GM19463 (cell line): ENCODE data around the gene ZBTB37.
A peak's percentile ranks its signal among the peaks of the same experiment; 100 is the strongest.
"Not testable (repeated sequence)": the region's sequence is repeated elsewhere in the genome, so short reads cannot be mapped to it uniquely, and the experiment has no call there.

ENCODE experiments used
- ATAC-seq: cut with Tn5 transposase; IDR thresholded peaks from one replicate; pipeline ENCODE4 v1.9.1; 2021; ENCODE audit warnings: mild to moderate bottlenecking, moderate library complexity; ENCODE audit not compliant: unreplicated experiment

Gene ZBTB37

DNA sequence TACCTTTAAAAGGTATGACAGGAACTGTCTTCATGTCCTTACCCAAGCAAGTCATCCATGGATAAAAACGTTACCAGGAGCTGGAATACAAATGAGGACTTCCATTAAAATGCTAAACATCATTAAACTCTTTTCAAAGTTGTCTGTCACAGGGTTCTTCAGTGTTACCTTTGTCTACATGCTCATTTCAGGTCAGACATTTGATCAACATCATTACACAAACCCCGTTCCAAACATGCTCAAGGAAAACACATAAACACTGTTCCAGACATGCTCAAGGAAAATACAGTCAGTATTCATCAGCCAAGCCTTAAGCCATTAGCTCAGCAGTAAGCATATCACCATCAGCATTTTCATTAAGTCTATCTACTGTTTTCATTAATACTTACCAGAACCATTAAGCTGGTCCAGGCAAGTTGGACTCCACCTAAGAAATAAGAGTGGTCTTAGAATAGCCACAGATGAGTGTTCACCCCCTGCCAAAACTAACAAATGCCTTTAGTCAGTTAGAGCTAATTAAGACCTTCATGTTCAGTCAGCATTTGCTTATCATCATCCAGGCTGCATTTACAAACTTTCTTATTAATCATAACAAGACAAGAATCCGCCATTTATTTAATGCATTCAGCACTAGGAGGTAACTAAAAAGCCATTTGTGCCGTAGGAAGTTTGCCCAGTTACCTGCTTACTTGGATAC lies 2.6 kb upstream of the ZBTB37 start:
- no peak for ATAC-seq

DNA sequence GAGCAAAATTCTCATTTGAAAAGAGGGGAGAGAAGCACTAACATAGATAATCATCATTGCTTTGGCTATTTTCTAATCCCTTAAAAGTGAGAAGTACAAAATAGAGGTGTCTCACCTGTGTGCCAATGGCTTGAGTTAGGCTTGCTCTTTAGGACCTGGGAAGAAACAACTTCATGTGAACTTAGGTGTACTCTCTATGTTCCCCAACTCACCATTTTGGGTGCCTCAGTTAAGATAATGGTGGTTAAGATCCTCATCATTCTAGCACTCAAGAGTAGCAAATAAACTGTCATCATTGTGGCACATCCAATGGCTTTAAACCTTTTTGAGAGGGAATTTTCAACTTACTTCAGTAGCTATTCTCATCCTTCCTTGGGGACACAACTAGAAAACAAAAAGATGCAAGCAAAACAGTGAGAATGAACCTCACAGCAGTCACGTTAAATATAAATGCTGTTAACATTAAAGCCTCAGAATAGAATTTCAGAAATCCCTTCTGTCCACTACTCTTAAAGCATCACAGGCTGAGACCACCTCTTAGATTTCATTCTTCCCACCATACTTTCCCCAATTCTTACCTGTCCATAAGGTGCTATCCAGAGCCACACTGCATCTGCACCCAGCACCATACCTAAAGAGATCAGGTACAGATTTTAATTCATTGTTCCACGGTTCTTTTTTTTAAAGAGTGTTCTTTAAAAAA lies 1.6 kb upstream of the ZBTB37 start:
- ATAC-seq: no peak

DNA sequence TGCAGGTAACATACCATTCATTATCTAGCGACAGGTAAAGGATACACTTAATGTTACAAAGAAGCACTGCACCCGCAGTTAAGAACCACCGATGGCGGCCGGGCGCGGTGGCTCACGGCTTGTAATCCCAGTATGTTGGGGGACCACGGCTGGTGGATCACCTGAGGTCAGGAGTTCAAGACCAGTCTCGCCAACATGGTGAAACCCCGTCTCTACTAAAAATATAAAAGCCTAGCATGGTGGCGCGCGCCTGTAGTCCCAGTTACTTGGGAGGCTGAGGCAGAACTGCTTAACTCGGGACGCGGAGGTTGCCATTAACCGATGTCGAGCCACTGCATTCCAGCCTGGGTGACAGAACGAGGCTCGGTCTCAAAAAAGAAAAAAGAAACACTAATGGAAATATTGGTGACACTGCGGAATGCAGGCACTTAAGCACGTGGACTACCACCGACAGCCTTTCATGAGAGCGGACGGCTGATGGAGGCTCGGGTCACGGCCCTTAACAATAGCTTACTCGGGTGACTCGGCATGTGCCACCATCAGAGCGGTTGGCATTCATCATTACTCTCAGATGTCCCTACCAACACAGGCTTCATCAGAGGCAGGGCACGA lies 933 bp upstream of the ZBTB37 start:
- no peak for ATAC-seq

DNA sequence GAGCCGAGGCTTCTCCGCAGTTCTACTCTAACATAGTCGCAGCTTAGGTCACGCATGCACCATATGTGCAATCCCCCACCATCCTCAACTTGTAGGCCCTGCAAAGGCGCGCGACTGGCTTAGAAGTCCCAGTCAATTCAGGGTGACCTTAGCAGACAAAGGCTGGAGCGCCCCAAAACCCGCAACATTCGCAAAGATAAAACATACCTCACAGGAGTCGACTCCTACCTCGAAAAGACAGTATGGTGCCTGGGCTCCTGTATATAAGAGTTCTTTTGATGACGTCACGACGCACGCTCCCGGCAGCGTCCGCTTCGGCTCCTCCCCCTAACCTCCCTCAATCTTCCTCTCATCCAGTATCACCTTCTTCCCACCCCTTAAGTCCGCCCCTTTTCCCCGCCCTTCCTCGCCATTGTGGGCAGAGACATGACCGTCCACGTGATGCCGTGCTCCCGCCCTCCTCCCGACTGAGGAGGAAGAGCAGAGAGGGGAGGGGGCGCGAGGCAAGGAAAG lies 371 bp upstream of the ZBTB37 start, which contains the start of gene GAS5:
Gene GAS5, minus strand, starts transcription at position 237 of the 513 bp plus-strand sequence.
- ATAC-seq: peak; percentile 60

DNA sequence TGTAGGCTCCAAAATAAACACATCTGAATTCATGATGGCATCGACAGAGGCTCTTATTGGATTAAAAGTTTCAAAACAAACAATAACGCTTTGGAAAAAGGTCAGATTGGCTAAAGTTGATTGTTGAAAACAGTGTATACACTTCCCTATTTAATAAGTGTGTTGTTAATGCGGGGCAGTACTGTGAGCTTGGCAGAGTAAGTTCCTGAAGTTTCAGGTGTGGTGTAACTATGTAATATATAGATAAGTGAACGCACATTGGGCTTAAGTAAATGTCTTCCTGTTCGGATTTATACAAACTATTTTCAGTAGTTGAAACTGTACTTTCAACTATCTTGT lies 810 bp downstream of the ZBTB37 start:
- no peak for ATAC-seq

DNA sequence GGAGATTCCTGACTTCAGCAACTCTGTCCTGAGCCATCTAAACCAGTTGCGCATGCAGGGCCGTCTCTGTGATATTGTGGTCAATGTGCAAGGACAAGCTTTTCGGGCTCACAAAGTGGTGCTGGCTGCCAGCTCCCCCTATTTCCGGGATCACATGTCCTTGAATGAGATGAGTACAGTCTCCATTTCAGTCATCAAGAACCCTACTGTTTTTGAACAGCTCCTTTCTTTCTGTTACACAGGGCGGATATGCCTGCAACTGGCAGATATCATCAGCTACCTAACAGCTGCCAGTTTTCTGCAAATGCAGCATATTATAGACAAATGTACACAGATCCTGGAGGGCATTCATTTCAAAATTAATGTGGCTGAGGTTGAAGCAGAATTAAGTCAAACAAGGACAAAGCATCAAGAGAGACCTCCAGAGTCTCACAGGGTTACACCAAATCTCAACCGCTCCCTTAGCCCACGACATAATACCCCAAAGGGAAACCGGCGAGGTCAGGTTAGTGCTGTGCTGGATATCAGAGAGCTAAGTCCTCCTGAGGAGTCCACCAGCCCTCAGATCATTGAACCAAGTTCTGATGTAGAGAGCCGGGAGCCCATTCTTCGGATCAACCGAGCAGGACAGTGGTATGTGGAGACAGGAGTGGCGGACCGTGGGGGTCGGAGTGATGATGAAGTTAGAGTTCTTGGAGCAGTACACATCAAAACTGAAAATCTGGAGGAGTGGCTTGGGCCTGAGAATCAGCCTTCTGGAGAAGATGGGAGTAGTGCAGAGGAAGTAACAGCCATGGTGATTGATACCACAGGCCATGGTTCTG lies 2.3 kb downstream of the ZBTB37 start:
- ATAC-seq: peak; percentile 19

DNA sequence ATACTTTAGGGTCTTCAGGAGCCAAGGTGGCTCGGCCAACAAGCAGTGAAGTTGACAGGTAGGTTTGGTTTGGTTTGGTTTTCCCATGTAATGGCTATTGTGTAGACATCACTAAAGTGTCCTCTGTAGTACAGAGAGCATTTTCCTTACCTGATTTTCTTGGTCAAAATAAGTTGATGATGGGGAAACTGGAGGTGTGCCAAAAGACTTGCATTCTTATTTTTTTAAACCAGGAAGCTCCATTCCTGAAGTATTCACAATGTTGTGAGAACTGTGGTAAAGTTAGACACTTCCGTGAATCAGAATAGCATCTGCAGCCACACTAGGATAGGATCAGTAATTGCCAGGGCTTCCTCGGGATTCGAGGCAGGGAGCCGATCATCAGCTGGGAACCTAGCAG lies 2.9 kb downstream of the ZBTB37 start:
- no peak for ATAC-seq

DNA sequence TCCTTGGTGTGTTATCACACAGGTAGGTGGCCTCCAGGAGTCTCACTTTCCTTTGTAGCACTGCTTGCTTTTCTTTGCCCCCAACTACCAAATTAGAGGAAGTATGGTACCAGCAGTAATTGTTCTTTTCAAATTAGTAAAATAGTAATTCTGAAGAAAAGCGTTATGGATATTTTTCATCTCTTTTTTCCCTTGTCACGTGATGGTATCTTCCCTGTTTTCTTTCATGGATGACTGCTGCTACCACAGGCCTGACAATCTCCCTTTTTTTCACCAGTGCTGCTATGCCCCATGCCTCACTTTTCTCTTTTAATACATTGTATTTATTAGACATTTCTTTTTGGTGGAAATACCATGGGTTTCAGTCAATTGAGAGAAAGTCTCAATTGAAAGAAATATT lies 3.3 kb downstream of the ZBTB37 start:
- no peak for ATAC-seq

DNA sequence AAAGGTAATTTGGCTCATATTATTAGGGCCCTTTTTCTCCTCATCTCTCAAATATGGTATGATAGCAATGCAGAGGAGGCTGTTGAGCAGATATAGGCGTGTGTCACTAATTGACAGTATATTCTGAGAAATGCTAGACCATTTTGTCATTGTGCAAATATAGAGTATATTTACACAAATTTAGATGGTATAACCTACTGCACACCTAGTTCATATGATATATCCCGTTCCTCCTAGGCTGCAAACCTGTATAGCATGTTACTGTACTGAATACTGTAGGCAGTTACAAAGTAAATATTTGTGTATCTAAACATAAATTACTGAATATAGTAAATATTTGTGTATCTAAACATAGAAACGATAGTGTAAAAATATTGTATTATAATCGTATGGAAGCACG lies 8.6 kb downstream of the ZBTB37 start:
- no peak for ATAC-seq

DNA sequence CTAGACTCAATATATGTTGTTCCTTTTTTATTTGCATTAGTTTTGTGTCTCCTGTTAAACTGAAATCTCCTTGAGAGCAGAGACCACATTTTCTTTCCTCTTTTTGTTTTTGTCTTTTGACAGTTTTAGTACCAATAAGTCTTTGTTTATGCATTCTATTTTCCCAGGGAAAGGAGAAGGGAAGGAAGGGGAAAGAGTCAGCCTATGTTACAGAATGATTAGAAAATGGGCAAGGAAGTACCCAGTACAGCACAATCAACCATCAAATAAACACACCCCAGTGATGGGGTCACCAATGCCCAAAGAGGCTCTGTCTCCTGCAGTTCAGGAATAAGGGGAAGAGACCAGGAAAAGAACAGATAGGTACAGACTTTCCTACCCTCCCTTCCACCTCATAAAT lies 10.1 kb downstream of the ZBTB37 start:
- ATAC-seq: no peak

DNA sequence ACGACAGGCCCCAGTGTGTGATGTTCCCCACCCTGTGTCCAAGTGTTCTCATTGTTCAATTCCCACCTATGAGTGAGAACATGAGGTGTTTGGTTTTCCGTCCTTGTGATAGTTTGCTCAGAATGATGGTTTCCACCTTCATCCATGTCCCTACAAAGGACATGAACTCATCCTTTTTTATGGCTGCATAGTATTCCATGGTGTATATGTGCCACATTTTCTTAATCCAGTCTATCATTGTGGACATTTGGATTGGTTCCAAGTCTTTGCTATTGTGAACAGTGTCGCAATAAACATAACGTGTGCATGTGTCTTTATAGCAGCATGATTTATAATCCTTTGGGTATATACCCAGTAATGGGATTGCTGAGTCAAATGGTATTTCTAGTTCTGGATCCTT lies 12.9 kb downstream of the ZBTB37 start:
- not testable (repeated sequence) for ATAC-seq

DNA sequence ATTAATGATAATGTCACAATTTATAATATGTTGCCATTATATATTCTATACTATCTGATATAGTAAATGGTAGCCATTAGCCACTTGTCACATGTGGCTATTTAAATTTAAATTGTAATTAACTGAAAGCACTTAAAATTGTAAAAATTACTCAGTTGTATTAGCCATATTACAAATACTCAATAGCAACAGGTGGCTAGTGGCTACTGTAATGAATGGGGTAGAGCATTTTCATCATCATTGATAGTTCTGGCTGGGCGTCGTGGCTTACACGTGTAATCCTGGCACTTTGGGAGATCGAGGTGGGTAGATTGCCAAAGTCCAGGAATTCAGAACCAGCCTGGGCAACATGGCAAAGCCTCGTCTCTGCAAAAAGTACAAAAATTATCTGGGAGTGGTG lies 16.5 kb downstream of the ZBTB37 start:
- no peak for ATAC-seq

DNA sequence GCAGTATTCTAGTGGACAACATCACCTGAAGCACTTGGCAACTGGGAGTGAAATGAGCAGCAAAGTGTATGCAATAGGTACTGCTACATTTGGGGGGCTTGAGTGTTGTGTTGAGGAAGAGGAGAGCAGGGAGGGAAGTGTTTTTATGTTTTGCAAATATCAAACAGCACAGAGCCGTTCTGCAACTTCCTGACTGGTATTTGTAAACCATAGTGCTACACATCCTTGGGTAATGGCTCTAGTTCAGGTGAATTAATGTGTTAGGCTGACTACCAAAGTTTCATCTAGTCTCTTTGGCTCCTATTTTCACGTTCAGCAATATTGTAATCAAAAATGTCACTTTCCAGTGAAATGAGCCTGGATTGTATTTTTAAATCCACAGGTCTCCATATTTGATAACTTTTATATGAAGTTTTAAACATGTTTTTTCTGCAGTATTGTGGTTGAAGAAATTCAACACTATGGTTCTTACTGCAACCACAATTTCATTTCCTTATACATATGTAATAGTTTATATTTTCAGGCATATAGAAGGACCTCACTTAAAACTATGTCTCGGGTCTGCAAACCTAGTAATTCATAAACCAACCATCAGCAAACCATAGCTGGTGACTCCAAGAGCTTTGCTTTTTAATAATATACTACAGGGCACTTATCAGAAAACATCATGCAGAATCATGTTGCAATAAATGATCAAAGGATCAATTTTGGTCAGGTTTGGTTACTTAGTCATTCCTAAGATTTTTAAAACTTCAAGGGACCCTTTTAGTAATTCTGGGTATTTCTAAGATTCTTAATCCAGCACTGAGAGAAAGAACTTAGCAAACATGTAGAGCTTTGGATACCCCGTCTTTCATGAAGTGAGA lies 18.8 kb downstream of the ZBTB37 start:
- no peak for ATAC-seq

DNA sequence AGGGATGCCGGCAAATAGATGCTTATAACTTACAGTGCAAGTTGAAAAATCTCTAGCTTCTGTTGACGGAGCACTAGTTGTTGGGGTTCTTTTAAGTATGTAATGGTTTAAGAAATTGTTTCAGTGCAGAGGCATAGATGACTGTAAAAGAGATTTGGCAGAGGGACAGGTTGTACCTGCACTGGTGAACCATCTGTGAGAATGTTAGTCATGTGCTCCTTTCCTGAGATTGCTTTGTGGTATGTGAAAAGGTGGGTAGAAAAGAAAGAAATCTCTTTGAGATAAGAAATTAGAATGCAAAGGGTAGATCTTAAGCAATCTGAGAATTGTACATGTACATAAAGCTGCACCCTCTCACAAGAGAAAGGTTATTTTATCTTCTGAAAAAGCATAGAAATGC lies 19.4 kb downstream of the ZBTB37 start:
- ATAC-seq: no peak

DNA sequence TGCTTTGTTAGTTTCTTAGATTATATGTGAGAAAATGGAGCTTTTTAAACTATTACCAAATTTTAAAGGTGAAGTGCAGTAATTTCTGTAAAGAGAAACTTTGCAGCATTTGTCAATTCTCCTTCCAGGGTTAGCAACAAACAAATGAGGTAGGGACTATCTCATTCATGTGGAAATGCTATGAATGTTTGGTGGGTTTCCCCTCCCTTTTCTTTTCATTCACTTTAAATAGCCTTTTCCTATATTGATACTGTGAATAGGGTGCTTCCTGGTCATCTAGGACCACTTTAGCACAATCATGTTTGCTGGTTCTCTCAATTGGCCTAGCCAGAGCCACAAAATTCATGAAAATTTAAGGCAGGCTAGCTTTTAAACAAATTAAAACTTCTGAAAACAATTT lies 20.6 kb downstream of the ZBTB37 start:
- ATAC-seq: no peak

DNA sequence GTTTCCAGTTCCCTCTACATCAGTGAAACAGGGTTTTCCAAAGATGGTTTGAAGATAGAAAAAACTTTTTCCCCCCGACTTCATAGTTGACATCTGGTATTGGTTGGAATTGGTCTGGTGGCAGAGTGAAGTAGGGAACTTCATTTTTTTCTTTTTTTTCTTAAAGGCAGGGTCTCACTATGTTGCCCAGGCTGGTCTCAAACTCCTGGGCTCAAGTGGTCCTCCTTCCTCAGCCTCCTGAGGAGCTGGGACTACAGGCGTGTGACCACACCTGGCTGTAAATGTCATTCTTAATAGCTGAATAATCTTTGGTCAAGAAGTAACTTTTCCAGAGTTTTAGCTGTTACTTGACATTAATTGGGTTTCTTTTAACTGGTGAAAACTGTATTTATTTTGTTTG lies 21.7 kb downstream of the ZBTB37 start:
- ATAC-seq: no peak

DNA sequence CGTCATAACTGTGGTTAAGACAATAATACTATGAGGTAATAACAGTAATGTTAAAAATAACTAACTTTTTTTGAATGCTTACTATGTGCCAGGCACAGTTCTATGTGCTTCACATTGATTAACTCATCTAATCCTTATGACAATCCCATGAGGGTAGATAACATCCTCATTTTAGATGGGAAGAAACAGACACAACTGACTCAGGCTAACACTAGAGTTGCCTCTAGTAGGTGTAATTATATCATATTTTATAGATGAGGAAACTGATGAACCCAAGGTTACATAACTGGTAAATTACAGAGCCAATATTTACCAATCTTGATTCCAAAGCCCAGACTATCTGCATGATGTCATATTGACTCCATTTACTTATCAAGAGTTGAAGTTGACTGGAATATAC lies 25.4 kb downstream of the ZBTB37 start:
- no peak for ATAC-seq

DNA sequence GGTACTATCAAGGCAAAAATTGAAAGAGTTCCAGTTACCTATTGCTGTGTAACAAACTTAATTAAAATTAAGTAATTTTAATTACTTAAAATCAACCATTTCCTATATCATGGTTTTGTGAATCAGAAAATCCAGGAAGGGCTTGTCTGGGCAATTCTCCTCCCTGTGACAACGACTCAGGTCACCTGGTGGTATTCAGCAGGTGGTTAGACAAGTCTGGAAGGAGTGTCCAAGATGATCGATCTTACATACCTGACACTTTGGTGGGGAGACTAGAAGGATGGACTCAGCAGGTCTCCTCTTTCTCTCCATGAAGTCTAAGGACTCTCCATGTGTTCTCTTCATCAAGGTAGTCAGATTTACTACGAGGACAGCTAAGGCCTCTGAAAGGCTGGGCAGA lies 26.0 kb downstream of the ZBTB37 start:
- ATAC-seq: no peak

DNA sequence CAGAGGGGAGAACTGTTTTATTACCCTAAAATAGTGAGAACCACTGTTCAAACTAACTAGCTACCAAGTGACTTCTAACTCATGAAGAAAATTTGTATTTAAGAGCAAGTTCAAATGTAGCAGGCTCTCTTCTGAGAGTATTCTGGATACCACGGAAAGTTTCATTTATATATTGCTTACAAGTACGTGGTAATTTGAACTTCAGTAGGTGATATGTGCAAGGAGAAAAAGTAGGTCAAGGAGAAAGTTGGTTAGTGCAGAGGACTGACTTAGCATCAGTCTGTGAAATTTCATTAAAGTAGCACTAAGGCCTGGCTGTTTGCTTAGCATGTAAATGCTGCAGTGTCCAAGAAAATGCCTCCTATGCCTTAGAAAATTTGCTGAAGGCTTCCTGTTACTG lies 32.2 kb downstream of the ZBTB37 start:
- ATAC-seq: no peak

DNA sequence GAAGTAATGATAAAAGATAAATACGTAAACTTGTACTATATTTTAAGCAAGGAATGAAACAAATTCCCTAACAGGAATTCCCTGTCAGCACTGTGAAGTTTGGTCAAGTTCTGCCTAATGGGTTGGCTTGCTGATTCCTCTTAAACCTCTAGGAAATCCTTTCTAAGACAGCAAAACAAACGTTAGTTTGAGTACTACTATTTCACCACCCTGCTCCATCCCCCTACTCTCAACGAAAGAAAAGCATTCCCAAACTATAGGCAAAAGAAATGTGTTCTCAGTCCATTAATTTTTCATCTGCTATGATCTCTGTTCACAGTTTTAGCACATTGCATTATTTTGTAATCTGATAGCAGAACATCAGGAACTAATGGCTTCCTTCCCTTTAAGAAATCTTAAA lies 32.8 kb downstream of the ZBTB37 start:
- ATAC-seq: no peak
